K562 (cell line): ENCODE results near the gene AIG1. TPM values are rescaled to one million over a fixed set of nuclear protein-coding genes. Genes with fewer than 3 reads are reported as not detected.

Experiments used
- ELF4 ChIP-seq: fragments of 450-650 bp; formaldehyde crosslinking; IDR thresholded peaks from 2 replicates; pipeline ENCODE4 v1.4.0; 2022; ENCODE audit warnings: missing genetic modification characterization
- FIP1L1 ChIP-seq: fragments of 200-400 bp; formaldehyde crosslinking; IDR thresholded peaks from 2 replicates; pipeline ENCODE4 v1.6.1; 2018; ENCODE audit warnings: mild to moderate bottlenecking, low read depth, low read length; ENCODE audit not compliant: poor library complexity, severe bottlenecking
- HNRNPUL1 ChIP-seq: fragments of 200-400 bp; formaldehyde crosslinking; IDR thresholded peaks from 2 replicates; pipeline ENCODE4 v1.6.1; 2017; ENCODE audit warnings: low read length
- POLR2G ChIP-seq: fragments of 200-400 bp; formaldehyde crosslinking; IDR thresholded peaks from 2 replicates; pipeline ENCODE4 v1.6.1; 2017; ENCODE audit warnings: low read depth, mild to moderate bottlenecking, antibody characterized with exemption, low read length, moderate library complexity
- RCOR1 ChIP-seq, 2 experiments: IDR thresholded peaks; 2 replicates each; pipeline ENCODE4 v1.6.1; 2012; ENCODE audit warnings: low read depth in 2 of 2, low read length in 2 of 2, borderline replicate concordance in 1 of 2, improper control_type of control experiment in 1 of 2
- ZNF699 ChIP-seq: fragments of 250-450 bp; sonication (Bioruptor Pico); IDR thresholded peaks from 2 replicates; pipeline ENCODE4 v1.8.0; 2021; ENCODE audit warnings: mild to moderate bottlenecking, moderate library complexity; ENCODE audit not compliant: insufficient replicate concordance
- polyA plus RNA-seq, 8 experiments: library from polyadenylated mRNA; depleted of rRNA in 4 of 8; stranded (reverse) in 5 of 8; unstranded in 3 of 8; fragments of >200 nt; fragmentation: Nextera tagmentation in 2 of 8; fragmentation: Illumina TruSeq in 1 of 8; extraction: Ambion mirVana in 2 of 8; extraction: Trizol in 1 of 8; gene quantifications; 2 replicates each; pipeline versions ENCODE4 v1.2.1 to v1.2.3, GENCODE V29; 2011 to 2014; ENCODE audit warnings: inconsistent platforms in 1 of 8, missing spikeins in 1 of 8
- total RNA-seq, 7 experiments: library from RNA; depleted of rRNA in 6 of 7; stranded (reverse); fragments of >200 nt in 6 of 7; fragmentation: Illumina TruSeq in 2 of 7; extraction: Trizol in 2 of 7; gene quantifications; 2 replicates each; pipeline versions ENCODE4 v1.2.1 to v1.2.3, GENCODE V29; 2011 to 2021; ENCODE audit warnings: low replicate concordance in 1 of 7
- TF ChIP-seq, protein P1 (sequence below), 2 experiments: fragments of 450-650 bp; formaldehyde crosslinking in 1 of 2; IDR thresholded peaks; 2 replicates each; pipeline versions ENCODE4 v1.4.0 to v1.6.1; 2014 to 2020; ENCODE audit warnings: mild to moderate bottlenecking in 2 of 2, borderline replicate concordance in 1 of 2, low read depth in 1 of 2
- TF ChIP-seq, protein P2 (sequence below): fragments of 250-450 bp; sonication (Bioruptor Pico); IDR thresholded peaks from 2 replicates; pipeline ENCODE4 v1.6.1; 2021; ENCODE audit warnings: mild to moderate bottlenecking

Gene AIG1
- total and polyA plus RNA-seq, 9 of the 15 experiments (the other 6 are each of a cell fraction or from before 2014, with no cell fraction given) = 74.8 to 333 (median 127) TPM

DNA sequence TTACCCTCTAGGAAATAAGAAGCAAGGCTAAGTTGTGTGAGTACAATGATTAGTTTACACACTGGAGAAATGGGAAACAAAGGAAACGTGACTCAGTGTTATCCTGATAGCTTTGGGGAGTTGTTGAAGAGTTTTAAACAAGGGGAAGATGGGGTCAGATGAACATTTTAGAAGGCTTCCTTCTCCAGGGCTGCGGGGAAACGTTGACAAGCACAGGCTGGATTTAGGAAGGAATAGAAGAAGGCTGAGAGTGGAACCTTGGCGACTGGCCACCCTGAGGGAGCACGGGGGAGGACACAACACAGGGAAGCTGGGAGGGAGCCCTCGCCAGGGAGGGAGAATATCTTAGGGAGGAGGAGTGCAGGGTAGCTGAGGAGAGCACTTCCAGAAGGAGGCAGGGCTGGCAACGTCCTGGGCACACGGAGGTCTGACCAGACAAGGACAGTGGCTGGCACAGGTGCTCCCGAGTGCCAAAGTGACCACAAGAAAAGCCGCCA lies 134.7 kb downstream of the AIG1 start (continued):
- TF ChIP-seq, protein P1, sequence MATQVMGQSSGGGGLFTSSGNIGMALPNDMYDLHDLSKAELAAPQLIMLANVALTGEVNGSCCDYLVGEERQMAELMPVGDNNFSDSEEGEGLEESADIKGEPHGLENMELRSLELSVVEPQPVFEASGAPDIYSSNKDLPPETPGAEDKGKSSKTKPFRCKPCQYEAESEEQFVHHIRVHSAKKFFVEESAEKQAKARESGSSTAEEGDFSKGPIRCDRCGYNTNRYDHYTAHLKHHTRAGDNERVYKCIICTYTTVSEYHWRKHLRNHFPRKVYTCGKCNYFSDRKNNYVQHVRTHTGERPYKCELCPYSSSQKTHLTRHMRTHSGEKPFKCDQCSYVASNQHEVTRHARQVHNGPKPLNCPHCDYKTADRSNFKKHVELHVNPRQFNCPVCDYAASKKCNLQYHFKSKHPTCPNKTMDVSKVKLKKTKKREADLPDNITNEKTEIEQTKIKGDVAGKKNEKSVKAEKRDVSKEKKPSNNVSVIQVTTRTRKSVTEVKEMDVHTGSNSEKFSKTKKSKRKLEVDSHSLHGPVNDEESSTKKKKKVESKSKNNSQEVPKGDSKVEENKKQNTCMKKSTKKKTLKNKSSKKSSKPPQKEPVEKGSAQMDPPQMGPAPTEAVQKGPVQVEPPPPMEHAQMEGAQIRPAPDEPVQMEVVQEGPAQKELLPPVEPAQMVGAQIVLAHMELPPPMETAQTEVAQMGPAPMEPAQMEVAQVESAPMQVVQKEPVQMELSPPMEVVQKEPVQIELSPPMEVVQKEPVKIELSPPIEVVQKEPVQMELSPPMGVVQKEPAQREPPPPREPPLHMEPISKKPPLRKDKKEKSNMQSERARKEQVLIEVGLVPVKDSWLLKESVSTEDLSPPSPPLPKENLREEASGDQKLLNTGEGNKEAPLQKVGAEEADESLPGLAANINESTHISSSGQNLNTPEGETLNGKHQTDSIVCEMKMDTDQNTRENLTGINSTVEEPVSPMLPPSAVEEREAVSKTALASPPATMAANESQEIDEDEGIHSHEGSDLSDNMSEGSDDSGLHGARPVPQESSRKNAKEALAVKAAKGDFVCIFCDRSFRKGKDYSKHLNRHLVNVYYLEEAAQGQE (IDR thresholded peaks at IDR 0.05; ENCODE audit: borderline replicate concordance) = no peak
- TF ChIP-seq, protein P1 (CRISPR knock-in tag; IDR thresholded peaks at IDR 0.05; ENCODE audit: low read depth) = peak; percentile 14; the same call in 1 of the 2 replicates
- TF ChIP-seq HNRNPUL1 = 0 out of 2 replicates have a peak, but pooled peaks have one; percentile 59
- TF ChIP-seq ELF4 (CRISPR knock-in tag) = peak; percentile 37; the same call in 1 of the 2 replicates
- TF ChIP-seq RCOR1 (IDR thresholded peaks at IDR 0.05; ENCODE audit: borderline replicate concordance in 1 of 2, low read depth in 2 of 2, low read length in 2 of 2) = no peak
- no peak for TF ChIP-seq FIP1L1
- TF ChIP-seq, protein P2, sequence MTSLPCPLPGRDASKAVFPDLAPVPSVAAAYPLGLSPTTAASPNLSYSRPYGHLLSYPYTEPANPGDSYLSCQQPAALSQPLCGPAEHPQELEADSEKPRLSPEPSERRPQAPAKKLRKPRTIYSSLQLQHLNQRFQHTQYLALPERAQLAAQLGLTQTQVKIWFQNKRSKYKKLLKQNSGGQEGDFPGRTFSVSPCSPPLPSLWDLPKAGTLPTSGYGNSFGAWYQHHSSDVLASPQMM (CRISPR knock-in tag) = 0 out of 2 replicates have a peak, but pooled peaks have one; percentile 10
- TF ChIP-seq POLR2G = peak; percentile 53
- TF ChIP-seq ZNF699 (CRISPR knock-in tag) = no peak
